ENCODE measurements around the gene SLC38A8. TPM values are rescaled to one million over a fixed set of nuclear protein-coding genes. Genes with fewer than 3 reads are reported as not detected.

Gene SLC38A8
- total and polyA plus RNA-seq, 2 donors (not counting 1 experiment from before 2014, with no cell fraction given) = not detected

DNA sequence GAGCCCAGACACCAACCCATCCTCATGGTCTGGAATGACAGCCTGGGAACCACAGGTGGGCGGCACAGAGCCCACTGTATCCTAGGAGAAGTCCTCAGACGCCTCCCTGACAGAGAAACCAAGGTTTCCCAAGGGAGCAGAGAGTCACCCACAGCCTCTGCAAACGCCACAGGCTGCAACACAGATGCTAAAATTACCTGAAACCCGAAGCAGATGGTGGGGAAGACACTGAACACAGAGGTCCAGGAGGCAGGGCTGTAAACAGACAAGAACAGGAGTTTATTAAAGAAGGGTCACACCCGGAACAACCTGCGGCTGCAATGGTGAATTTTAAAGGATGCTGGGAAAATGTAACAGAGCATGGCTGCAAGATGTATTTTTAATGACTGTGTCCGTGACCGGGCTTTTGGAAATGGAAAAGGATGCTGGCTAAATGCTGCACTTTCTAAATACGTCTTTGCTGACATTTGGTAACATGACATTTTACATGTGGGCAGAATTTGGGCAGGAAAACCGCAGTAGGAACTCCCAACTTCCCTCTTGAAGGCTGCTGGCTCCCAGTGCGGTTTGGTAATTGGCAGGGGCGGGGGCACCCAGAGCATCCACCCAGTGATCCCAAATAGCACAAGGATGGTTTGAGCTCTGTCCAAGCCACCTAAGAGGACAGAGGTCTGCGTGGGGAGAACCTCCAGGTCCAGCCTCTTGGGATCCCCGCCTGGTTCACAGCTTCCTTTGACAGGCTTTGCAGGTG lies 13.1 kb downstream of the SLC38A8 start:
- Mint-ChIP-seq H3K27me3 (peaks cover 39% of the 10 kb centered on the region), H3K4me3 (no peak overlapping the region), H3K4me1 (peaks cover 7% of the 10 kb centered on the region), H3K9me3 (ENCODE audit: insufficient read depth) (no peaks in the 10 kb centered on the region), H3K27ac (no peak overlapping the region)
- Histone ChIP-seq H2AFZ (ENCODE audit: insufficient read depth, low read depth, low read length, poor library complexity, severe bottlenecking) (no peak overlapping the region), H3K9ac (ENCODE audit: low read length) (no peak overlapping the region), H3K27ac (ENCODE audit: low read length in 2 of 2) (no peak overlapping the region), H3K4me2 (replicated peaks; ENCODE audit: low read depth, low read length, poor library complexity, severe bottlenecking) (no peak overlapping the region), H3K4me3 (ENCODE audit: control extremely low read depth in 1 of 5, extremely low read depth in 1 of 5, insufficient read depth in 1 of 5, low read depth in 2 of 5, low read length in 4 of 5) (no peak overlapping the region), H3K79me2 (ENCODE audit: control insufficient read depth, insufficient read depth, low read length) (no peaks in the 10 kb centered on the region), H4K20me1 (ENCODE audit: control insufficient read depth, insufficient read depth, low read length, poor library complexity, severe bottlenecking) (no peaks in the 10 kb centered on the region), H3K27me3 (replicated peaks in 1 of 4; ENCODE audit: control extremely low read depth in 1 of 4, control insufficient read depth in 3 of 4, insufficient read depth in 4 of 4, low read length in 3 of 4) (peaks cover 0 to 9% (median 3%) of the 10 kb centered on the region in 4 experiments), H3K4me1 (ENCODE audit: control insufficient read depth in 2 of 2, insufficient read depth in 2 of 2, low read length in 2 of 2) (peaks cover 0 to 4% of the 10 kb centered on the region in 2 donors), H3K9me3 (ENCODE audit: control extremely low read depth in 1 of 3, control insufficient read depth in 2 of 3, insufficient read depth in 1 of 3, low read length in 2 of 3) (peaks cover 0 to 2% (median 0%) of the 10 kb centered on the region in 3 donors), H3K36me3 (replicated peaks in 1 of 2; ENCODE audit: control extremely low read depth in 1 of 2, control insufficient read depth in 1 of 2, extremely low read depth in 1 of 2, insufficient read depth in 2 of 2, low read length in 1 of 2) (no peaks in the 10 kb centered on the region)
- ChIA-PET CTCF (no interaction called here), POLR2A (no interaction called here)
- DNase-seq = no peak
- 27% methylated on average over 14 of the region's 14 CpGs for WGBS (ENCODE audit: insufficient coverage)
- no peak for ATAC-seq (ENCODE audit: low read depth)
- TF ChIP-seq EZH2 (IDR thresholded peaks at IDR 0.05; ENCODE audit: borderline replicate concordance, insufficient read depth, low read depth, low read length, poor library complexity, severe bottlenecking) (no peak), CTCF (IDR thresholded peaks at IDR 0.05) (no peak)
- intact Hi-C loops (cut with micrococcal nuclease) = no loop called here

DNA sequence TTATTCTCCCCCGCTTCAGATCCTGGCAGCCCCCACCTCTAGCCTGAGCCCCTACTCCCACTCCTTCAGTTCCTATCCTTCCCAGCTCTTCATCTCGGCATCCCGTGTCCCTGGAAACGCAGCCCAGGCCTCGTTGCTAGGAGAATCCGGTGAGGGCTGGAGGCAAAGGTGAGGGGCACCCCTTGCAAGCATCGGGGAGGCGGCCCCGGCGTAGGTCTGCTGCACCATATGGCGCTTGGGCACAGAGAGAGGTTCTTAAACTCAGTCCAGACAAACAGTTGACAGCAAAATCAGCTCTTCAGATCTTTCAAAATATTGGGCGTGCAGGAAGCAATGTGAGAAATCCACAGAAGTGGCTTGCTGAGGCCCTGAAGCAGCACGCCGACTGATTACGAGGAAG lies 15.0 kb downstream of the SLC38A8 start:
- H3K4me3 ChIP-seq (ENCODE audit: control extremely low read depth in 1 of 5, extremely low read depth in 1 of 5, insufficient read depth in 1 of 5, low read depth in 2 of 5, low read length in 4 of 5) = no peak overlapping the region
- H3K27ac ChIP-seq (ENCODE audit: low read length in 2 of 2) = no peak overlapping the region
- TF ChIP-seq EZH2 (IDR thresholded peaks at IDR 0.05; ENCODE audit: borderline replicate concordance, insufficient read depth, low read depth, low read length, poor library complexity, severe bottlenecking) (no peak), CTCF (IDR thresholded peaks at IDR 0.05) (no peak)
- ATAC-seq (ENCODE audit: low read depth) = no peak
- DNase-seq = no peak
- peaks cover 0 to 9% (median 3%) of the 10 kb centered on the region in 4 experiments for H3K27me3 ChIP-seq (replicated peaks in 1 of 4; ENCODE audit: control extremely low read depth in 1 of 4, control insufficient read depth in 3 of 4, insufficient read depth in 4 of 4, low read length in 3 of 4)
- no peak overlapping the region for H2AFZ ChIP-seq (ENCODE audit: insufficient read depth, low read depth, low read length, poor library complexity, severe bottlenecking)
- no peak overlapping the region for H3K27ac Mint-ChIP-seq
- CTCF ChIA-PET = no interaction called here
- H3K9me3 ChIP-seq (ENCODE audit: control extremely low read depth in 1 of 3, control insufficient read depth in 2 of 3, insufficient read depth in 1 of 3, low read length in 2 of 3) = peaks cover 0 to 3% (median 0%) of the 10 kb centered on the region in 3 donors
- H3K27me3 Mint-ChIP-seq = peaks cover 39% of the 10 kb centered on the region
- no peak overlapping the region for H3K4me2 ChIP-seq (replicated peaks; ENCODE audit: low read depth, low read length, poor library complexity, severe bottlenecking)
- no peaks in the 10 kb centered on the region for H3K79me2 ChIP-seq (ENCODE audit: control insufficient read depth, insufficient read depth, low read length)
- intact Hi-C loops (cut with micrococcal nuclease) = no loop called here
- H3K36me3 ChIP-seq (replicated peaks in 1 of 2; ENCODE audit: control extremely low read depth in 1 of 2, control insufficient read depth in 1 of 2, extremely low read depth in 1 of 2, insufficient read depth in 2 of 2, low read length in 1 of 2) = no peaks in the 10 kb centered on the region
- peaks cover 0 to 4% of the 10 kb centered on the region in 2 donors for H3K4me1 ChIP-seq (ENCODE audit: control insufficient read depth in 2 of 2, insufficient read depth in 2 of 2, low read length in 2 of 2)
- H3K4me3 Mint-ChIP-seq = no peak overlapping the region
- POLR2A ChIA-PET = no interaction called here
- no peak overlapping the region for H3K9ac ChIP-seq (ENCODE audit: low read length)
- H4K20me1 ChIP-seq (ENCODE audit: control insufficient read depth, insufficient read depth, low read length, poor library complexity, severe bottlenecking) = no peaks in the 10 kb centered on the region
- H3K4me1 Mint-ChIP-seq = peaks cover 7% of the 10 kb centered on the region
- no peaks in the 10 kb centered on the region for H3K9me3 Mint-ChIP-seq (ENCODE audit: insufficient read depth)
- 83% methylated on average over 15 of the region's 15 CpGs for WGBS (ENCODE audit: insufficient coverage)
